Adipose tissue (tissue), 3 donors: ENCODE measurements around the gene APLF. TPM values are rescaled to one million over a fixed set of nuclear protein-coding genes. Genes with fewer than 3 reads are reported as not detected.
"Not testable (repeated sequence)": the region's sequence is repeated elsewhere in the genome, so short reads cannot be mapped to it uniquely, and the experiment has no call there.

Source experiments
- H3K27ac ChIP-seq: one replicate; pipeline ENCODE4 v1.5.1; 2013; ENCODE audit warnings: low read depth, low read length
- WGBS, 3 donors: extraction: QIAGEN DNeasy Blood & Tissue Kit; methylation state at CpG; one replicate each; pipeline ENCODE4 v1.1.7; 2013; 5-methylcytosine and 5-hydroxymethylcytosine counted together
- polyA plus RNA-seq, 3 donors: library from polyadenylated mRNA; stranded (reverse); fragments of 200-250 nt; gene quantifications; one replicate each; pipeline ENCODE4 v1.2.3, GENCODE V29; 2013
- donor health status: healthy with polysubstance abuse.
- donor health status: Bipolar disorder and iron deficiency.
- donor health status: healthy.

APLF gene
- polyA plus RNA-seq, 3 donors, result 0.45 to 0.94 (median 0.67) TPM

GRCh38 chr2:68512966-68513365 lies 45.6 kb downstream of the APLF start:
- 25 to 68% (median 39%) methylated on average over 1 of the region's 1 CpG for WGBS, 3 donors
- H3K27ac ChIP-seq, result no peak overlapping the region

- 18 to 78% (median 76%) methylated on average over 2 of the region's 2 CpGs for WGBS, 3 donors
- no peak overlapping the region for H3K27ac ChIP-seq
Measured at GRCh38 chr2:68514316-68514929, 47.0 kb downstream of the APLF start.

- WGBS, 3 donors, result 85 to 91% (median 89%) methylated on average over 5 of the region's 5 CpGs
Measured at GRCh38 chr2:68516051-68516955, 48.9 kb downstream of the APLF start.

GRCh38 chr2:68519236-68519635 lies 51.9 kb downstream of the APLF start:
- no peak overlapping the region for H3K27ac ChIP-seq
- WGBS, 3 donors, result 57 to 85% (median 67%) methylated on average over 1 of the region's 1 CpG

More at GRCh38 chr2:68516051-68516955, 48.9 kb downstream of the APLF start:
- H3K27ac ChIP-seq, result no peak overlapping the region

GRCh38 chr2:68521037-68521436 lies 53.7 kb downstream of the APLF start:
- no peak overlapping the region for H3K27ac ChIP-seq
- WGBS, 3 donors, result 79 to 88% (median 85%) methylated on average over 1 of the region's 1 CpG

GRCh38 chr2:68526943-68527342 lies 59.6 kb downstream of the APLF start:
- WGBS, 3 donors, result 92 to 96% (median 93%) methylated on average over 15 to 16 of the region's 16 CpGs
- H3K27ac ChIP-seq, result not testable (repeated sequence)

GRCh38 chr2:68527343-68528081 lies 60.1 kb downstream of the APLF start:
- not testable (repeated sequence) for H3K27ac ChIP-seq
- WGBS, 3 donors, result 96 to 98% (median 97%) methylated on average over 38 of the region's 38 CpGs

- H3K27ac ChIP-seq, result not testable (repeated sequence)
- 97 to 99% (median 97%) methylated on average over 16 of the region's 16 CpGs for WGBS, 3 donors
Measured at GRCh38 chr2:68529156-68529555, 61.8 kb downstream of the APLF start.

GRCh38 chr2:68529651-68530050 lies 62.3 kb downstream of the APLF start:
- not testable (repeated sequence) for H3K27ac ChIP-seq
- WGBS, 3 donors, result 80 to 94% (median 92%) methylated on average over 1 to 10 of the region's 17 CpGs

- 63 to 87% (median 73%) methylated on average over 3 of the region's 3 CpGs for WGBS, 3 donors
- no peak overlapping the region for H3K27ac ChIP-seq
Measured at GRCh38 chr2:68536000-68536399, 68.6 kb downstream of the APLF start.

GRCh38 chr2:68537011-68537410 lies 69.6 kb downstream of the APLF start:
- WGBS, 3 donors, result 84 to 94% (median 89%) methylated on average over 4 of the region's 4 CpGs
- no peak overlapping the region for H3K27ac ChIP-seq

GRCh38 chr2:68537809-68538208 lies 70.4 kb downstream of the APLF start:
- H3K27ac ChIP-seq, result no peak overlapping the region
- WGBS, 3 donors, result 28 to 89% (median 35%) methylated on average over 2 of the region's 2 CpGs

- H3K27ac ChIP-seq, result no peak overlapping the region
- WGBS, 3 donors, result 90 to 97% (median 95%) methylated on average over 2 of the region's 2 CpGs
Measured at GRCh38 chr2:68544811-68545210, 77.4 kb downstream of the APLF start.

GRCh38 chr2:68548396-68548795 lies 81.0 kb downstream of the APLF start:
- 62 to 81% (median 78%) methylated on average over 1 of the region's 1 CpG for WGBS, 3 donors
- H3K27ac ChIP-seq, result no peak overlapping the region

GRCh38 chr2:68553098-68553497 lies 85.7 kb downstream of the APLF start:
- 72 to 96% (median 93%) methylated on average over 1 of the region's 1 CpG for WGBS, 3 donors
- no peak overlapping the region for H3K27ac ChIP-seq

GRCh38 chr2:68555425-68556206 lies 88.2 kb downstream of the APLF start:
- 95 to 97% (median 96%) methylated on average over 5 of the region's 5 CpGs for WGBS, 3 donors
- H3K27ac ChIP-seq, result not testable (repeated sequence)

GRCh38 chr2:68556381-68556780 lies 89.0 kb downstream of the APLF start:
- no peak overlapping the region for H3K27ac ChIP-seq

GRCh38 chr2:68558576-68558975 lies 91.2 kb downstream of the APLF start:
- whole genome bisulfite sequencing, 3 donors, result 81 to 89% (median 85%) methylated on average over 4 of the region's 4 CpGs
- H3K27ac ChIP-seq, result no peak overlapping the region
